ENCODE data around the gene VILL.
A peak's percentile ranks its signal among the peaks of the same experiment; 100 is the strongest.

VILL gene

GRCh38 chr3:38001456-38002081 lies 11.0 kb downstream of the VILL start:
- no peak for DNase-seq

- DNase-seq = no peak
Measured at GRCh38 chr3:38002291-38002876, 11.8 kb downstream of the VILL start.

DNA sequence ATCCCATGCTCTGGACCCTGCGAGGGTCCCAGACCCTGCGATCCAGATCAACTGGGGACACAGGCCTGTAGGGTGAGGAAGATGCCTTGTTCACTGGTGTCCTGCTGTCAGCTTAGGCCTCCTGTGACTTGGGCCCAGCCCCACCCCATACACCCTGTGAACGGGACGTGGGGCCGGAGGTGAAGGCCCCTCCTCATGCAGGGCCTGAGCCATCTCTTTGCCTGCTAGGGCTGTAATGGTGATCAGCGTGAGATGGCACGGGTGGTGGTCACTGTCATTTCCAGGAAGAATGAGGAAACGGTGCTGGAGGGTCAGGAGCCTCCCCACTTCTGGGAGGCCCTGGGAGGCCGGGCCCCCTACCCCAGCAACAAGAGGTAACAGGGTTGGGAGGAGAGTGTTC lies 12.4 kb downstream of the VILL start:
- DNase-seq = no peak

- DNase-seq = peak; percentile 32
Measured at GRCh38 chr3:38003371-38003816, 12.8 kb downstream of the VILL start.

- DNase-seq = no peak
Measured at GRCh38 chr3:38003817-38004414, 13.3 kb downstream of the VILL start.

DNA sequence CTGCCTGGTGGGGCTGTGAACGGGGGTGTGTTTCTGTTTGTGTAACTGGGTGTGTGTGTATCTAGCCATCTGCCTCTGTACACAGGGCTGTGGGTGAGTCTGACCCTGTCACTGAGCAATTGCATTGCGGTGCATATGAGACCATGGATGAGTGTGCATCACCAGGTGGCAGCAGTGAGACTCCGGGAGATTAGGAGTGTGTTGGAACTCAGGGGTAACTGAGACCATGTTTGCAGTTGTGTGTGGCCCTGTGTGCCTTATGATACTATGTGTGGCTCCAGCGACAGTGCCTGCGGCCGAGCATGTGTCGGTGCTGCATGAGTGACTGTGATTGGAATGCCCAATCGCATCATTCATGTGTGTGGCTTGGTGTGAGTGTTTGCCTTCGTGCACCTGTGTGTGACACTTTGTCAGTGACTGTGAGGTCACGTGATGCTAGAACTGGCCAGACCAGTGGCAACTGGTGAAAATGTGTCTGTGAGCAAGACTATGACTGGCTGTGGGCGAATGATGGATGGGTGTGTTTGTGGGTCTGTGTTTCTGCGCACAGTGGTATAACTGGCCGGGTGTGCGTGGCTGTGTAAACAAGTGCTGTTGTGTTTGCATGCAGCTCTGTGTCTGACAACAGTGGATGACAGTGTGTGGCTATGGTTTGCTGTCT lies 14.0 kb downstream of the VILL start:
- DNase-seq = peak; percentile 59

GRCh38 chr3:38005076-38006020 lies 14.8 kb downstream of the VILL start:
- DNase-seq = no peak

DNA sequence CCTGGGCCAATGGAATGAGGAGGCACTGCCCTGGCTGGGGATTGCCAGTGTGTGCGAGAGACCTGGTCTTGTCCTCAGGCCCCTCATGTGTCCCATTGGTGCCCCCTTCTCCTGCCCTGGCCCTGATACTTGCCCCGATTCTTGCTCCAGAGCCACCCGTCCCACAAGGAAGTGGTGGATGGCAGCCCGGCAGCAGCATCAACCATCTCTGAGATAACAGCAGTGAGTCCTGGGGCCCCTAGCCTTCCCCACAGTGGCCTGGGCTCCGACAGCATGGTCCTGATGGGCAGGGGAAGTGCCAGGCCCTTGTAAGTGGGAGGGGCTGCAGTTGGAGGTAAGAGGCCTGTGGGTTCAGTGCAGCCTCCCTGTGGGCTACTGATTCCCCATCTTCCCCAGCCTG lies 15.4 kb downstream of the VILL start:
- DNase-seq = no peak

DNA sequence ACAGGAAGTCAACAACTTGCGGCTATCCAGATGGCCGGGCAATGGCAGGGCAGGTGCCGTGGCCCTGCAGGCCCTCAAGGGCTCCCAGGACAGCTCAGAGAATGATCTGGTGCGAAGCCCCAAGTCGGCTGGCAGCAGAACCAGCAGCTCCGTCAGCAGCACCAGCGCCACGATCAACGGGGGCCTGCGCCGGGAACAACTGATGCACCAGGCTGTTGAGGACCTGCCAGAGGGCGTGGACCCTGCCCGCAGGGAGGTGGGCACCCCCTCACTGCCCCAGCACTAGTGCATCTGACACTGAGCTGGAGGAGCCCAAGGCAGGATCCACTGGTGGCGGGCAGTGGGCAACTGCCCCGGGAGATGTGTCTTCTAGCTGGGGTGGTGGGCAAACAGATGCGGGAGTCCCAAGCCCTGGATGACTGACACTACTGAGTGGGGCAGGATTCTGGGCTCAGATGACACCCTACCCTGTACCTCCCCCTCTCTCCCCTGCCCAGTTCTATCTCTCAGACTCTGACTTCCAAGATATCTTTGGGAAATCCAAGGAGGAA lies 15.9 kb downstream of the VILL start:
- DNase-seq = no peak

- DNase-seq = no peak
Measured at GRCh38 chr3:38007754-38008090, 17.1 kb downstream of the VILL start.

DNA sequence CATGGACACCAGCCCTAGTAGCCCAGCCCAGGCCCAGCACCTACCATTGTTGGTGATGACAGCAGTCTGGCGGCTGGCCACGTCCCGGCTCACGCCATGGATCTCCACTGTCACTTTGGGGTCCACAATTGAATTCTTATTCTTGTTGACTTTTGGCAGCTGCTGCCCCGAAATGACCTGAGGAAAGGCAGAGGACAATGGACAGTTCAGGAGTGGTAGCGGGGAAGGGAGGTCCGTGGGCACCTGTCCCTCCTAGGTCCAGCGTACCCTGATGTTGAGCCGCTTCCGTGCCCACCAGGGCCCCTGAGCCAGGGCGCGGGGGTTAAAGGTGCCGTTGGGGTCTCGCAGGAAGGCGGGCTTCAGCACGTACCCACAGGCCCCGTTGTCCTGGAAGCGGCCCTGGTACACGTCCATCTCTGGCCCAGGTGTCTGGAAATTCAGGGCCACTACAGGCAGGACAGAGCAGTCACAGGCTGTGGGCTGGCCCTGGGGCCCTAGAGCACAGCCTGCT lies 17.7 kb downstream of the VILL start:
- DNase-seq = no peak

GRCh38 chr3:38008971-38009580 lies 18.5 kb downstream of the VILL start:
- no peak for DNase-seq

- DNase-seq = no peak
Measured at GRCh38 chr3:38009807-38010591, 19.4 kb downstream of the VILL start.

- no peak for DNase-seq
Measured at GRCh38 chr3:38011111-38011510, 20.5 kb downstream of the VILL start.

DNA sequence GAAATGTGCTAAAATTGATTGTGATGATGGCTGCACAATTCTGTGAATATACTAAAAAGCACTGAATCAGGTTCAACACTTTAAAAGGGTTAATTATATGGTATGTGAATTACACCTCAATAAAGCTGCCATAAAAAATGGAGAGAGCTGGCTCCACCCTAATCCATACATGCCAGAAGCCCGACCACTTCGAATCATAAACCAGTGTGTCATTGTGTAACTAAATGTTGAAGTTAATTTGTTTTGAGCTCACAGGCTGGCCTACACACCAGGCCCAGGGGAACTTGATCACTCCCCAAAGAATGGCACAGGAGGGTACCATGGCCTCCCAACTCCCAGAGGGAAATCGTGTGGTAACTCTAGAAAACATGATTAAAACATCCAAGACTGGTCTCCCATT lies 24.9 kb downstream of the VILL start:
- DNase-seq = no peak

- DNase-seq = no peak
Measured at GRCh38 chr3:38015984-38016383, 25.4 kb downstream of the VILL start.

- DNase-seq = no peak
Measured at GRCh38 chr3:38016410-38016809, 25.8 kb downstream of the VILL start.

- DNase-seq = no peak
Measured at GRCh38 chr3:38016847-38017444, 26.4 kb downstream of the VILL start.

DNA sequence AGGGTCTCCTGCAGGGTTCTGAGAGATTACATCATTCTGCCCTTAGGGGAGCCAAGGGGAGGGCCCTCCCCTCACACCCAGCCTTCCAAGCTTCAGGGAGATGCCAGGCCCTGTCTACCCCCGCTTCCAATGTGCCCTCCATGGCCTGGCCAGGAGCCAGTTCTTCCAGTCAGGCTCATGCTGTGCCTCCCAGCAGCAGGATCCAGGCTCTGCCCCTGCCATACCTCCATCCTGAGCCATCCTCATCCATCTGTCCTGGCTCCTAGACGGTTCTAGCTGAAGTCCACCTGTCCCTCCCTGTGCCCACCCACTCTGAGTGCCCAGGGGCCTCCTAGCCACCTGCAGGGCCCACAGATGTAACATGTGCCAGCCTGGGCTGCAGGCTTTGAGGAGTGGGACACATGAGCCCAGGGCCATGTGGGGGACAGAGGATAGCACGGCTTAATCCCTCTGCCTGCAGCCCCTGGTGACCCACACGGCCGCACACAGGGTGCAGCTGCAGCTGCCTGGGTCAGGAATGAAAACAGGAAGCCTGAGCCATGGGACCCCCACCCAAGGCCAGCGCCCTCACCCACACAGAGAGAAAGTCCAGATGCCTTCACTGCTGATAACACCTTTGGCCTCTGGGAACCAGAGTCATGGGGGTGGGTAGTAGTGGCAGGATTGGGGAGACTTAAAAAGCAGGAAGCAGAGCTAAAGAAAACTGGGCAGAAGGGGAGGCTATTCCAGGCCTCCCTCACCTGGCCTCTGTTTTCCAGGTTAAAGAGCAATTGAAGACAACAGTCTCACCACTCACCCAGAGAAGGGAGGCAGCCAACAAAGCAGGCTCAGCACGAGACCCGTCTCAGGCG lies 27.1 kb downstream of the VILL start:
- no peak for DNase-seq

Data from fibroblast of skin of back (primary cell).